ENCODE data around the gene RANBP17.

DNA sequence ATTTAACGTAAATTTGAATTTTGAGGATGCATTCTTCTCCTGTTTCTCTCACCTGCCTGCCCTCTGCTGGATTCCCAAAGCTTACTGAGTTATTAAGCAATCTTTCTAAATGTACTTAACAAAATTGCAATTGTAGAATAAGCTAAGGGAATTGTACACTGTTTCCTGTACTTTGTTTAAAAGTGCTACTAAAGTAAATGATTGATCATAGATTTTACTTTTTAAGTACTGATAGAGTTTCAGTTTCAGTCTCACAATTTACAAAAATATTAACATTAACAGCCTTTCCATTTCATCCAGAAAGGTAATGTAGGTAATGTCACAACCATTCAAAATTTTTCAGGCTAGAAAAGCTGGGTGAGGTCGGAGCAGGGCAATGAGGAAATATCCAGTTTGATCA, 4.8 kb upstream of the RANBP17 start:
- no peak for TF ChIP-seq EZH2 (IDR thresholded peaks at IDR 0.05; ENCODE audit: insufficient read depth, poor library complexity, severe bottlenecking)
- TF ChIP-seq EZH2phosphoT487 (IDR thresholded peaks at IDR 0.05; ENCODE audit: insufficient read depth, low read depth): no peak
